ENCODE data around the gene CACNG5.

CACNG5 gene

DNA sequence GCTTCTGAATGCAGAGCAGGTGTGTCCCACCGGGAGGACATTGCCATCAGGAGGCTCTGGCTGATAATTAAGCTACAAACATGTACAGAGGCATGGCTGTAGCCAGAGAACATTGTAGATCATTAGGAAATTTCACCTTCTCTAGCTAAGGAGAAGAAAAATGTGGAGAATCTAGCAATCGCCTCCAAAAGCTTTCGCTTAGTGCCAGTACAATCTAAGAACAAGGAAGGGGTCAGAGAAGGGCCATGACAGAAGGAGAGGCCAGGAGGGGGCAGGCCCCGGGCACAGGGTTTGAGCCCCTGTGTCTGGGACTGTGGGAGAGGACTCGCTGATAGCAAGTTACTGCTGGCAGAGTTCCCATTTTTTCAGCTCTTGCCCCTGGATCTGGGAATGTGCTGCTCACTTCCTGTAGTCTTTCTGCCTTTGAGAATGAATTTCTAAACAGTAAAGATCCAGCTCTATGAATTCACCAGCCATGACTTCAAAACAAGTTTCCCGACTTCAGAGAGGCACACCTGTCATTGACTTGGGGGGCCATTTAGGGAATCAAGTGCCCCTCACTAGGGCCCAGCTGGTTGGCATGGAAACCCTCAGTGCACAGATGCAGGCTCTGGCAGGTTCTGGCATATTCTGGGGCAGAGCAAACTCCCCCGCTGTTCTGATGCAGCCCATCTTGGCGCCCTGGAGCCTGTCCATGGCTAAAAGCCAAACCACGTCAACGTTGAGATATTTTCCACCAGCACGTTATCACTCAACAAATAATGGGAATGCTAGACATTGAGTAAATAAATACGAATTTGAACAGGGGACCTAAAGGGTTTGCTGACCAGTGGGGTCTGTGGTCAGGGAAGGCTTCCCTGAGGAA, 70.1 kb downstream of the CACNG5 start:
- peak; percentile 41 for DNase-seq (ENCODE audit: low spot score)

DNA sequence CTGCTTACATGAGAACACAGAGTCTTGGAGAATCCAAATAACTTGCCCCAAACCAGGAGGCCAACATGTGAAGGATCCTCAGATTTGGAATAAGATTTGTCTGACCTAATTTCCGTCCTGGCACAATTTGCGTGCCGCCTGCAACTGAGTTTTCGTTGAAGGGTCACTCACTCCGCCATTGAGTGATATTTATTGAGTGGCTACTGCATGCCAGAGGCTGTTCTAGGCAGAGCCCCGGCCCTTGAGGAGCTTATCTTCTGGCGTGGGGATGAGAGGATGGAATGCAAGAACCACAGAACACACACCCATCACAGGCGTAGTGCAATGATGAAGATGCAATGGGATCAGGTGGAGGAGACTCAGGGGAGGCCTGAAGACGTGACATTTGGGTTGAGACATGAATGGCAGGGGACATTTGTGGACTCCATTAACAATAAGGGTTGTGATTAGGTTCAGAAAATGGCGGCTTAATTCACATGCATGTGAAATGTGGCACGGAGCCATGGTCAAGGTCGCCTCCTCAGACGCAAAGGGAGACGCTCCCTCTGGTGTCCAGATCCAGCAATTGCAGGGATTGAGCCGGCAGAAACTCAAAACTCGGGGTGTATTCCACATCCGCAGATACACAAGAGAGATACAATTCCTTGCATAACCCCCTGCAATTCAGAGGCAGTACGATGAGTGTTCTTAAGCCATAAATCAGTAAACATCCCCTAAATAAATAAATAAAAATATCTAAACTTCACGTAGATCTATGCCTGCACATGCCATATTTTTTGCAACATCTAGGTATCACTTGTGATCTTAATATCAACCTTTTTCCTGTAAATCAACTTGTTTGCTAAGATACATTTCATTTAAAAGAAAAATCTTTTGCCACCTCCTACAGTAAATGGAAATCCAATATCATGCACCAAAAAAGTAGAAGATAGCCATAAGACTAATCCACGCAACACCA, 71.7 kb downstream of the CACNG5 start:
- peak; percentile 80 for DNase-seq (ENCODE audit: low spot score)

DNA sequence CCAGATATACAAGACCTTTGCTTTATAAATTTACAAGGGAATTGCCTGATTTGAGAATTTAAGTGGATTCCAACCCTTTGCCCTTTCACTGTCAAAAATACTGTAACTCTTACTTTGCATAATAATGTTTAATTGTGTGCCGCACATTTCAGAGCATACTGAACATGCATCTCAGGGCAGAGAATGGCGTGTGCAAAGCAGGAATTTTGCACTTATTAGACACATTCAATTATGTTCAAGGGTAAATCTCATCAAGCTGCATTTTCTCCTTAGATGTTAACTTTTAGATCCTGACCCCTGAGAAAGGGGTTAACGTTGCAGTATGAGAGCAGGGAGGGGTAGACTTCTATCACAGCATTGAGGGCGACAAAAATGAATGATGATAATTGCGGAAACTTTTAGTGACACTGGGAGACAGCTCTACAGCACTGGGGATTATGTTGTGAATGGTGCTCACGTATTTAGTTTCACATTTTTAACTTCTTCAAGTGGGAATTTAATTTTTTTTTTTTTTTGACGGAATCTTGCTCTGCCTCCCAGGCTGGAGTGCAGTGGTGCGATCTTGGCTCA, 75.0 kb downstream of the CACNG5 start:
- DNase-seq (ENCODE audit: low spot score) = no peak

DNA sequence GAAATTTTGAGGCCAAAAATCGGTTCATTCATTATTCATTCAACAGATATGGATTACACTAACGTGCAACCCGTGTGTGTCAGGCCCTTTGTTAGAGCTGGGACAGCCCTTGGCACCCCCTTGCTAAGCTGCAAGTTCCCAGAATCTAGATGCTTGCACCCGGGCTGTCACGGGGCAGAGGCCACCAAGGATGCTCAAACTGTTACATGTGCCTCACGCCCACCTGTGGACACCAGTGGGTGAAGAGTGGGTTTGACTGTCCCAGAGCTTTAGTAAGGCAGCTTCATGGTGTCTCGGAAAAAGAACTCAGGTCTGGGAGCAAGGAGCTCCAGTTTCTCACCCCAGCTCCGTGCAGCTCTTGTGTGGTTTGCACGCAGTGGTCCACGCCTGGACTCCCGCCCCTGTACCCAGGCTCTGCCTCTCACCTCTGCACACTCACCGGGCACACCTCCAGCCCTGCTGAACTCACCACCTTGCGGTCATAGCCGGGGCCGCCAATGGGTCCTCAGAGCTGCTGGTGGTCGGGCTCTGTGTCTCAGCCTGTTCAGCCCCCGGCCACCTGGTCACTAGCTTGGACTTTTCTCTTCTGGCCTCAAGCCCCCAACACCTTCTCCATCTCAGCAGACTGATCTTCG, 75.9 kb downstream of the CACNG5 start:
- DNase-seq (ENCODE audit: low spot score) = no peak

DNA sequence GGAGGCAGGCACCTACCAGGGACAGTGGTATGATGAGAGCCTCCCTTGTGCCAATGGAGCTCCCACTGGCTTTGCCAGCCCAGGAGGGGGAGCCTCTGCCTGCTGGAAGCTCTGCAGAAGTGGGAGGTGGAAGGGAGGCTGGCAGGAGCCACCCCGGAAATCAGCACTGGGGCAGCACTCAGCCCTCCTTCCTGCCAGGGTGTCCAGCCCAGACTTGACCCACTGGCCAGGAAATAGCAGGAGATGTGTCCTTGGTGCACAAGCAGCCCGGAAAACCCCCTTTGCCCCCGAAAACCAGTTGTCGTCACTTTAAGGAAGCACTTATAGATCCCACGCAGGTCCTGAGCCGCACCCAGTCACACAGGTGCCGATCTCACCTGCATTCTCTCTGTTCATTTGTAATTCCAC, 80.3 kb downstream of the CACNG5 start:
- DNase-seq (ENCODE audit: low spot score) = peak; percentile 37

DNA sequence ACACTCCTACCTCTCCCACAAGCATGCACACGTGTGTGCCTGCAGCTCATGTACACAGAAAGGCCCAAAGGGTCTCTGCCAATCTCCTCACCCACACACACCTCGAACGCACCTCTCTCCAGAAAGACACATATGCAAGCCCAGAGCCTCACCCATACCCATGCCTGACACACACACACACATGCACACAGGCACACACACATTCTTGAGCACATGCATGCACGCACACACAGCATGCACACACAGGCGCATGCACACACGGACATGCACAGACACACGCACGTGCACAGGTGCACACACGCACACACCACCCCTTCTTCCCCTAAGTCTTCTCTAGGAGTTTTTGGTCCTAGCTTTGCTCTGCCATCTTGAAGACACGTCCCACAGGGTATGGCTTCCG, 80.9 kb downstream of the CACNG5 start:
- no peak for DNase-seq (ENCODE audit: low spot score)

DNA sequence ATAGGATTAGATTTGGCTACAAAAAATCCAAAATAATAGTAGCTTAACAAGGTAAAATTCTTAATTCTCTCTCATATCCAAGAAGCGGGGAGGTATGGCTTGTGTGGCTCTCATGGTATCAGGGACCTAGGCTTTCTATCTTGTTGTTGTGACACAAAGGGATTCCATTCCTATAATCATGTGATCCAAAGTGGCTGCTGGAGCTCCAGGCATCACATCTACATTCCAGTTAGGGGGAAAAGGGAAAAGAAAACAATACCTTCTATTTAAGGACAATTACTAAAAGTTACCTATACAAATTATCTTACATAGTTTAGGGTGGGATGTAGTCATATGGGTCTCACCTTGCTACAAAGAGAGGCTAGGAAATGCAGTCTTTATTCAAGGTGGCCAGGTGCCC, 82.0 kb downstream of the CACNG5 start:
- no peak for DNase-seq (ENCODE audit: low spot score)

DNA sequence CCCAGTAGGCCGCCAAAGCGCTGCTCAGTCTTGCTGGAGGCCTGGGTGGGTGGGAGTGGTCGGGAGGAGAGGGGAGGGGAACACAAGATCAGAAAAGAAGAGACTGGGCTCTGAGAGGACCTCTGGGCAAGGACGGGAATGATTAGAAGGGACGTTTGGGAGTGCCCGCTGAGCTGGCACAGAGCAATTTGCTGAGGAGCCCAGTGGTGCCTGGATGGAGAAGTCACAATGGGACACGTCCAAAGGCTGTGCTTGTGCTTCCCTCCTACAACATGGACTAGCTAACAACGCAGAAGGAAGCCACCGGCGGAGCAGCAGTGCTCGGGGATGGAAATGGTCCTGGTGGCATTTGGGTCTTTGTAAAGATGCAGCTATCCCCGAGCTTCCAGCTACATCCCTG, 84.0 kb downstream of the CACNG5 start:
- DNase-seq (ENCODE audit: low spot score) = no peak

DNA sequence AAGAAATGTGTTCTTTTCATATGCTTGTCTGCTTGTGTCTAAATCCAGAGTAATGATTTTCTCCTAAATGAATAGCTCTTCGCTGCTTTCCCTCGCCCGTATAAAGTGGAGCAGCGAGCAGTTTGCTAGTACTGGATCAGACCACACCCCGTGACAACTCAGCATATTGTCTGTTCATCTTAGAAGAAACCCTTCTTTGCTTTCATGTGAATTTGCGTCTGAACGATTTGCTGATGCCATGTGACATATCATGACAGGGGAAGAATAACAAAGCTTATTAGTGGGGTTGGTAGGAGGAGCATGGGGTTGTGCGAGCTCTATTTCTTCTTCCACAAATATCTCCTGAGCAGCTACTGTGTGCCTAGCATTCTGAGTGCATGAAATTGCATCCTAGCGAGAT, 85.5 kb downstream of the CACNG5 start:
- DNase-seq (ENCODE audit: low spot score) = no peak

DNA sequence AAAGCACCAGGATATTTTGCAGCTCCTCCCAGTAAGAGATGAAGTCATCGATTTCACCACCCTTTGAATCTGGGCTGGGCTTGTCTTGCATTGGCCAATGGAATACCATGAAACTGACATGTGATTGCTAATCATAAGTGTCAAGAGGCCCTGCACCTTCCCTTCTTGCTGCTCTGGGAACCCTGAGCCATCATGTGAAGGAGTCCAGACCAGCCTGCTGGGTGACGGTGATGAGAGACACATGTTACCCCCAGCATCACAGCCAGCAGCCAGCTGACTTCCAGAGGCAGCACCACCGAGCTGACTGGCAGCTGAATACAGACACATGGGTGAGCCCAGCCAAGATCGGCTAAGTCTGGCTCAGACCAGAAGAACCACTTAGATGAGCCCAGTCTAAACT, 86.0 kb downstream of the CACNG5 start:
- no peak for DNase-seq (ENCODE audit: low spot score)

DNA sequence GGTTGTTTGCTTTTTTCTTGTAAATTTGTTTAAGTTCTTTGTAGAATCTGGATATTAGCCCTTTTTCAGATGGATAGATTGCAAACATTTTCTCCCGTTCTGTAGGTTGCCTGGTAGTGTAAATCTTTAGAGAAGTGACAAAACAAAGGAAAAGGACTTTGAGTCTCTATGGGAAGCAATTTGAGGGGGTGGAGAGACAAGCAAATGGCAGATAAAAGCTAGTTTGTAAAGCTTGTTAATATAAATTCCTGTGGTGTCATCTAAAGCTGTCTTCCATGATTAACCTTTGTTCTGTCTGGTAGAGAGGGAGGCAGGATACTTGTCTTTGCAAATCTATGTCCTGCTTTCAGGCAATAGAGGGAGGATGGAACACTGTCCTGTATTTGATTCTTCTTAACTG, 89.0 kb downstream of the CACNG5 start:
- DNase-seq (ENCODE audit: low spot score) = no peak

DNA sequence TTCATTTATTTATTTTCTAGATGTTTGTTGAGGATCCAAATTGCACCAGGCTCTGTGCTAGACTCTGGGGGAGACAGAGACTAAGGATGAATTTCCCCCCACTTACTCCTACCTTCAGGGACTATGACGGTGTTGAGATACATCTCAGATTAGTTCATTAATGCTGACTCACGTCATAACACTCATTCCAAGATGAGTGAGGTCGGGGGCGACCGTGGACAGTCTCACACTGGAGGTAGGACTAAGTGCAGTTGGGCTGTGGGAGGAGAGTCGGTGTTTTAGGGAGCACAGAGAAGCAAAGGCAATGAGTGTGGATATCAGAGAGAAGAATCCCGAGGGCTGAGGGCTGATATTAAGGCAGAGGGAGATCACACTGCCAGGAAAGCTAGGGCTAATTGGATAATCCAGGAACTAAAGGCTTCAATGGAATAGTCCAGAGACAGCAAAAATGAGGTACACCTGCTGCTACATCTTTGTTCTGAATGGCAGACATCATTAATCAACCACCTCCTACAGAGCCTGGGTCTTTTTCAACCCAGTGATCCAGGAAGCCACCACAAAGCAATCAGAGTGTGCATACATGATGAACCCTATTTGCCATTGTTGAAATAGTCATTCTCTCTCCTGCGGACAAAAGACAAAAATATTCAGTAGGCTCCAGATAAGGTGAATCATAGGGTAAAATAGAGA, 91.0 kb downstream of the CACNG5 start:
- DNase-seq (ENCODE audit: low spot score) = no peak

DNA sequence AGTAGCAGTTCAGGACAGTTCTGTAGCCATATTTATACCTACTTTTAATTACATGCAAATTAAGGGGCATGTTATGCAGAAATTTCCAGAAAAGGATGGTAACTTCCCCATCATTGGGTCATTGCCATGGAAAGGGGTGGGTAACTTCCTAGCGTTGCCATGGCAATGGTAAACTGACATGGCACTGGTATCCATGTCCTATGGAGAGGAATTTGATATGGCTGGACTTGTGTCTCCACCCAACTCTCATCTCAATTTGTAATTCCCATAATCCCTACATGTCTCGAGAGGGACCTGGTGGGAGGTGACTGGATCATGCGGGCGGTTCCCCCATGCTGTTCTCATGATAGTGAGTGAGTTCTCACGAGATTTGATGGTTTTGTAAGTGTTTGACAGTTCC, 94.0 kb downstream of the CACNG5 start:
- no peak for DNase-seq (ENCODE audit: low spot score)

DNA sequence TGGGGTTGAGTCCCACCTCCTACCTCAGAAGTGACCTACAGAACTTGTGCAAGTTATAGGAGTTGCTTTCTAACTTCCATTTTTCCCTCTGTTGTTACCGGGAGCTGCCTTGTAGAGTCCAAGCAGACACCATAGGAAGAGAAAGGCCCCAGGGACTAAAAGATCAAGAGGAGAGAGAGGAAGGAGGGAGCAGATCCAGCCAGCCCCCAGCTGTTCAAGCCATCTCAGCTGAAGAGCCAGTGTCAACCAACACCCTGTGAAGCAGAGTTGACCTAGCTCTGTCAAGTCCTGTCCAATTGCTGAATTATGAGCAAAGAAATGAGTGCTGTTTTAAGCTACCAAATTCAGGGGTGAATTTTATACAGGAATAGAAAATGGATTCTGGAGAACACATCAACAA, 94.7 kb downstream of the CACNG5 start:
- no peak for DNase-seq (ENCODE audit: low spot score)

DNA sequence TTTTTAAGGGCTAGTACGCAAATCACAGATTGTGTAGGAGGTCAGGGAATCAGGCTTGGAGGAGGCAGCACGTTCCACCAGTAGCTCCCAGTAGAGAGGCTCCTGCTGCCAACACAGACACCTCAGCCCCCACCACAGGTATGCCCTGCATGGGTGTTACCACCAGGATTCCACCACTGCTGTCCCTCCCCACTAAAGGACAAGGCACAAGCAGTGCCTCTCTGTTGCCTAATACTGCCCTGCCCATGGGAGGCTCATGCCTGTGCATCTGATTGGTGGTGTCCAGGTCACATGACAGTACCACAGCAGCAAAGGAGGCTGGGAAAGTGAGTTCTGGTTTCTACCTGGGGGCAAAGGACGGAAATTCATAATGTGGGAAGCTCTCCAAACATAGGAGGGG, 96.0 kb downstream of the CACNG5 start:
- DNase-seq (ENCODE audit: low spot score) = no peak

DNA sequence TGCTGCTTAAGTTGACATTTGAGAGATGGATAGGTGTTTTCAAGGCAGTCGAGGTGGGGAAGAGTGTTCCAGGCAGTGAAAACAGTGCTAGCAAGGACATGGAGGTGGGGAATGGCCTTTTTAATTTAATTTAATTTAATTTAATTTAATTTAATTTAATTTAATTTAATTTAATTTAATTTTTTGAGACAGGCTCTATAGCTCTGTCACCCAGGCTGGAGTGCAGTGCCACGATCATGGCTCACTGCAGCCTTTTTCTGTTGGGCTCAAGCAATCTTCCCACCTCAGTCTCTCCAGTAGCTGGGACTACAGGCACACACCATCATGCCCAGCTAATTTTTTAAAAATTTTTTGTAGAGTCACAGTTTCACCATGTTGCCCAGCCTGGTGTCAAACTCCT, 97.4 kb downstream of the CACNG5 start:
- DNase-seq (ENCODE audit: low spot score) = no peak

DNA sequence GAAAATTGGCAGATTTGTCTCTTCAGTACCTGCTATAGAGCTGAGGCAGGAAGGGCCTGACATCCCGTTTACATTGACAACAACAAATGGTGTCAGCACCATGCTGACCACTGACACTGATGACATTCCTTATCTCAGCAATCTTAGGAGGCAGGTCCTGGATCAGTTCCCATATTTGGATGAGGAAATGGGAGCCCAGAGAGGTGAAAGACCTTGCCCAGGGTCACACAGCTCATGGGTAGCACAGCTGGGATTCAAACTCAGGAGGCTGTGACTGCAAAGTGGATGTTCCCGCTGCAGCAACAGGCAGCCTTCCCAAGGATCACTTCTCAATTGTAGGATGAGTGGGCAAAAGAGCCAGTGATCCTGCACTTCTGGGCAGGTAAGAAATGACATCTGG, 99.1 kb downstream of the CACNG5 start:
- no peak for DNase-seq (ENCODE audit: low spot score)

Measured in AG08396 (cell line).